ENCODE measurements around the gene DCP2. TPM values are rescaled to one million over a fixed set of nuclear protein-coding genes. Genes with fewer than 3 reads are reported as not detected.

Gene DCP2
- total and polyA plus RNA-seq, 4 donors = 9.5 to 91.5 (median 29.5) TPM

DNA sequence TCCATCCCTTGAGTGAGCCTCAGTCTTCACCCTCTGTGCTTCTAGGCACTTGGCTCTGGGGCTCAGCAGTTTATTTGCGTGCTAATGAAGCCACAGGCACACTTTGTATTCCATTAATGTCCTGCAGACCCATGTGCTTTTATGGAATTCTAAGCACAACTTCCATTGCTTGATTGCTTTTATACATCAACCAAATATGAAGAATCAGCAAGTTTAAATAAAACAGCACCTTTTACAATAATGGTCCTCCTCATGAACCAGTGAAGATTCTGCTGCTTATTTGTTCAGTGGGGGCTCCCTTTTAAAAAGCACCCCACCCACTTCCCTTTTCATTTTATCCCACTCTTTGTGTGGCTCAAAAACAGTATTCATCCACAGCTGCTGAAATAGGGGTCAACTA is 60.2 kb downstream of the DCP2 start:
- Histone ChIP-seq H3K9me3 (ENCODE audit: control insufficient read depth in 4 of 4, insufficient read depth in 3 of 4, low read length in 3 of 4) (peaks cover 0 to 2% (median 0%) of the 10 kb centered on the region in 4 donors), H3K4me3 (no peak overlapping the region), H3K36me3 (ENCODE audit: control insufficient read depth in 4 of 4, insufficient read depth in 4 of 4, low read length in 4 of 4) (peaks cover 3 to 14% (median 8%) of the 10 kb centered on the region in 4 donors), H3K27me3 (ENCODE audit: control insufficient read depth in 3 of 3, insufficient read depth in 3 of 3, low read length in 2 of 3) (no peaks in the 10 kb centered on the region), H3K27ac (ENCODE audit: low read depth in 1 of 2, low read length in 1 of 2) (no peak overlapping the region), H3K4me1 (ENCODE audit: control insufficient read depth in 5 of 5, insufficient read depth in 5 of 5, low read length in 5 of 5) (peaks cover 0 to 5% (median 0%) of the 10 kb centered on the region in 5 donors), H3K9ac (ENCODE audit: insufficient read depth in 1 of 2, low read length in 2 of 2) (no peak overlapping the region)
- no peak for DNase-seq
- ATAC-seq (ENCODE audit: insufficient read depth, low FRiP score) = no peak
- WGBS, 2 donors = 95 to 96% methylated on average over 1 of the region's 1 CpG
- TF ChIP-seq, protein P1, sequence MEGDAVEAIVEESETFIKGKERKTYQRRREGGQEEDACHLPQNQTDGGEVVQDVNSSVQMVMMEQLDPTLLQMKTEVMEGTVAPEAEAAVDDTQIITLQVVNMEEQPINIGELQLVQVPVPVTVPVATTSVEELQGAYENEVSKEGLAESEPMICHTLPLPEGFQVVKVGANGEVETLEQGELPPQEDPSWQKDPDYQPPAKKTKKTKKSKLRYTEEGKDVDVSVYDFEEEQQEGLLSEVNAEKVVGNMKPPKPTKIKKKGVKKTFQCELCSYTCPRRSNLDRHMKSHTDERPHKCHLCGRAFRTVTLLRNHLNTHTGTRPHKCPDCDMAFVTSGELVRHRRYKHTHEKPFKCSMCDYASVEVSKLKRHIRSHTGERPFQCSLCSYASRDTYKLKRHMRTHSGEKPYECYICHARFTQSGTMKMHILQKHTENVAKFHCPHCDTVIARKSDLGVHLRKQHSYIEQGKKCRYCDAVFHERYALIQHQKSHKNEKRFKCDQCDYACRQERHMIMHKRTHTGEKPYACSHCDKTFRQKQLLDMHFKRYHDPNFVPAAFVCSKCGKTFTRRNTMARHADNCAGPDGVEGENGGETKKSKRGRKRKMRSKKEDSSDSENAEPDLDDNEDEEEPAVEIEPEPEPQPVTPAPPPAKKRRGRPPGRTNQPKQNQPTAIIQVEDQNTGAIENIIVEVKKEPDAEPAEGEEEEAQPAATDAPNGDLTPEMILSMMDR (IDR thresholded peaks at IDR 0.05; ENCODE audit: control extremely low read depth, extremely low read depth) = no peak

DNA sequence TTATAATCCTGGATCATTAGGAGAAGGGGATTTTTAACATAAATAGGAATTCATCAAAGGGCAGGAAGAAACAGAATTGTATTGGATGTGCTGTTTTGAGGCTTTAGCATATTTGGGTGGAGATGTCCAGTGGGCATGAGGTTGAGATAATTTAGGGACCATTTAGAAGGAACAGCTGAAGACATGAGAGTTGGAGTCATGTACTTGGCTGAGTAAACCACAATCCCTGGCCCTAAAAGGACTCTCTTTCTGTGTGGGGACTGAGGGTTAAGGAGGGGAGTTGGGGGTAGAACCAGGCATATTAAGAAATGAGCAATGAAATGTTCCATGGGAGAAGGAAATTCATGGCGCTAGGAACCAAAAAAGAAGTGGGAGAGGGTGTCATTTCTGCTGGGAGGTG is 61.5 kb downstream of the DCP2 start:
- H3K4me1 ChIP-seq (ENCODE audit: control insufficient read depth in 5 of 5, insufficient read depth in 5 of 5, low read length in 5 of 5) = peaks cover 0 to 5% (median 0%) of the 10 kb centered on the region in 5 donors
- no peak for DNase-seq
- no peaks in the 10 kb centered on the region for H3K27me3 ChIP-seq (ENCODE audit: control insufficient read depth in 3 of 3, insufficient read depth in 3 of 3, low read length in 2 of 3)
- H3K27ac ChIP-seq (ENCODE audit: low read depth in 1 of 2, low read length in 1 of 2) = no peak overlapping the region
- no peak for ATAC-seq (ENCODE audit: insufficient read depth, low FRiP score)
- TF ChIP-seq, protein P1 (IDR thresholded peaks at IDR 0.05; ENCODE audit: control extremely low read depth, extremely low read depth) = no peak
- peaks cover 3 to 14% (median 8%) of the 10 kb centered on the region in 4 donors for H3K36me3 ChIP-seq (ENCODE audit: control insufficient read depth in 4 of 4, insufficient read depth in 4 of 4, low read length in 4 of 4)
- 95 to 100% methylated on average over 1 of the region's 1 CpG for WGBS, 2 donors
- peaks cover 0 to 2% (median 0%) of the 10 kb centered on the region in 4 donors for H3K9me3 ChIP-seq (ENCODE audit: control insufficient read depth in 4 of 4, insufficient read depth in 3 of 4, low read length in 3 of 4)
- no peak overlapping the region for H3K4me3 ChIP-seq
- H3K9ac ChIP-seq (ENCODE audit: insufficient read depth in 1 of 2, low read length in 2 of 2) = no peak overlapping the region

DNA sequence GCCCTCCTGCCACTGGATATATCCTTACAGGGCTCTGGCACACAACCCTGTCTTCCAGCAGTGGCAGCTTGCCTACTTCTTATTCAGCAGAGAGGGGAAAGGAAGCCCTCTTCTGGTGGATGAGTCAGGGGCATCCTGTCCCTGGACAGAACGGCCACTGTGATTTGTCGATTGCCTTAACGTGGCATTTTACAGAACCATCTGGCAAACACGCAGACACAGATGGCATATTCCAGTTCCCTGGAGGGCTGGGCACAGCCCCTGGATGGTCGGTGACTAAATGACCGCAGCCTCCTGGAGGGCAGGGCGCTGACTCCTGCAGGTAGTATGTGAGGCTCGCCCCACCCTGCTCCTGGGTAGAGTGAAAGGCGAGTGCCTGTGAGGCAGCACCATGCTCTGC is 62.1 kb downstream of the DCP2 start:
- Histone ChIP-seq H3K27me3 (ENCODE audit: control insufficient read depth in 3 of 3, insufficient read depth in 3 of 3, low read length in 2 of 3) (no peaks in the 10 kb centered on the region), H3K4me1 (ENCODE audit: control insufficient read depth in 5 of 5, insufficient read depth in 5 of 5, low read length in 5 of 5) (peaks cover 0 to 5% (median 0%) of the 10 kb centered on the region in 5 donors), H3K27ac (ENCODE audit: low read depth in 1 of 2, low read length in 1 of 2) (no peak overlapping the region), H3K9me3 (ENCODE audit: control insufficient read depth in 4 of 4, insufficient read depth in 3 of 4, low read length in 3 of 4) (peaks cover 0 to 2% (median 0%) of the 10 kb centered on the region in 4 donors), H3K4me3 (no peak overlapping the region), H3K36me3 (ENCODE audit: control insufficient read depth in 4 of 4, insufficient read depth in 4 of 4, low read length in 4 of 4) (peaks cover 3 to 14% (median 8%) of the 10 kb centered on the region in 4 donors), H3K9ac (ENCODE audit: insufficient read depth in 1 of 2, low read length in 2 of 2) (no peak overlapping the region)
- TF ChIP-seq, protein P1 (IDR thresholded peaks at IDR 0.05; ENCODE audit: control extremely low read depth, extremely low read depth) = no peak
- 80 to 90% methylated on average over 9 of the region's 9 CpGs for WGBS, 2 donors
- ATAC-seq (ENCODE audit: insufficient read depth, low FRiP score) = no peak
- no peak for DNase-seq

Measured in lung (tissue), 12 donors.